NCI-H774 (cell line): ENCODE measurements around the gene ZNF598.
"Not testable (repeated sequence)": the region's sequence is repeated elsewhere in the genome, so short reads cannot be mapped to it uniquely, and the experiment has no call there.

Source experiments
- DNase-seq: peaks from one replicate; lab custom pipeline; 2025; lab: John Stamatoyannopoulos, UW

ZNF598 gene

GRCh38 chr16:1958143-1958491 is 51.5 kb downstream of the ZNF598 start:
- not testable (repeated sequence) for DNase-seq

- not testable (repeated sequence) for DNase-seq
Measured at GRCh38 chr16:1957434-1958142, 52.0 kb downstream of the ZNF598 start.

- no peak for DNase-seq
Measured at GRCh38 chr16:1953734-1954133, 55.9 kb downstream of the ZNF598 start.

GRCh38 chr16:1950559-1950958 is 59.1 kb downstream of the ZNF598 start:
- no peak for DNase-seq

- no peak for DNase-seq
Measured at GRCh38 chr16:1950047-1950446, 59.6 kb downstream of the ZNF598 start.

GRCh38 chr16:1949507-1949906 is 60.1 kb downstream of the ZNF598 start:
- DNase-seq = no peak
